Measurements from ENCODE around the gene PALLD.
"Not testable (repeated sequence)": the region's sequence is repeated elsewhere in the genome, so short reads cannot be mapped to it uniquely, and the experiment has no call there.

Gene PALLD

DNA sequence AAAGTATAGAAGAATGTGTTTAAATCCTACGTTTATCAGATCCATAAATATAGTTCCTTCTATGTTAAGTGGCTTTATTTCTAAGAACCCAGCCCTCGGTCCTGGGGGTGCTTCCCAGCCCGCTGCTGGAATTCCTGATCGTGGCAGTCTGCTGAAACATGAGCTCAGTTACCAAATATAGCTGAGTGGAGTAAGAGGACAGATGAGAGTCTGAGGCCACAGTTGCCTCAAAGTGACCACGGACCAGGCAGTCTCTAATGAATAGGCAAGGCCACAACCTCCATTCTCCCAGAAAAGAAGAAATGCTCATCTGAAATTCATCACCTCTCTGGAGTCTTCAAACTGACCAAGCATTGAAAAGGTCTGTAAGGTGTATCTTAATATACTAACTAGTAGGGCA, at the start of gene PALLD:
PALLD (plus strand) TSS at position 219 of the 400 bp plus-strand sequence.
- Histone ChIP-seq H3K79me2 (ENCODE audit: low read length) (no peaks in the 10 kb centered on the region), H3K9me2 (replicated peaks; ENCODE audit: insufficient read depth, low read length) (no peaks in the 10 kb centered on the region), H3K4me2 (ENCODE audit: low read depth, low read length) (no peak within 1 kb of the TSS), H3K4me1 (ENCODE audit: low read length) (peaks cover 6% of the 10 kb centered on the region; the same call in 1 of the 2 replicates), H3K36me3 (replicated peaks; ENCODE audit: insufficient read depth, low read length) (no peaks in the 10 kb centered on the region), H4K20me1 (ENCODE audit: insufficient read depth, low read length) (no peaks in the 10 kb centered on the region), H3K27me3 (replicated peaks; ENCODE audit: insufficient read depth, low read length) (no peaks in the 10 kb centered on the region), H3K9ac (ENCODE audit: low read length) (no peak within 1 kb of the TSS), H3K9me3 (replicated peaks; ENCODE audit: insufficient read depth, low read length) (no peaks in the 10 kb centered on the region), H3F3A (ENCODE audit: insufficient read depth, low read length) (no peaks in the 10 kb centered on the region), H2AFZ (ENCODE audit: low read length) (no peak within 1 kb of the TSS), H3K27ac (ENCODE audit: low read length) (no peak within 1 kb of the TSS), H3K4me3 (ENCODE audit: low read length) (no peak within 1 kb of the TSS)
- TF ChIP-seq, protein P1, sequence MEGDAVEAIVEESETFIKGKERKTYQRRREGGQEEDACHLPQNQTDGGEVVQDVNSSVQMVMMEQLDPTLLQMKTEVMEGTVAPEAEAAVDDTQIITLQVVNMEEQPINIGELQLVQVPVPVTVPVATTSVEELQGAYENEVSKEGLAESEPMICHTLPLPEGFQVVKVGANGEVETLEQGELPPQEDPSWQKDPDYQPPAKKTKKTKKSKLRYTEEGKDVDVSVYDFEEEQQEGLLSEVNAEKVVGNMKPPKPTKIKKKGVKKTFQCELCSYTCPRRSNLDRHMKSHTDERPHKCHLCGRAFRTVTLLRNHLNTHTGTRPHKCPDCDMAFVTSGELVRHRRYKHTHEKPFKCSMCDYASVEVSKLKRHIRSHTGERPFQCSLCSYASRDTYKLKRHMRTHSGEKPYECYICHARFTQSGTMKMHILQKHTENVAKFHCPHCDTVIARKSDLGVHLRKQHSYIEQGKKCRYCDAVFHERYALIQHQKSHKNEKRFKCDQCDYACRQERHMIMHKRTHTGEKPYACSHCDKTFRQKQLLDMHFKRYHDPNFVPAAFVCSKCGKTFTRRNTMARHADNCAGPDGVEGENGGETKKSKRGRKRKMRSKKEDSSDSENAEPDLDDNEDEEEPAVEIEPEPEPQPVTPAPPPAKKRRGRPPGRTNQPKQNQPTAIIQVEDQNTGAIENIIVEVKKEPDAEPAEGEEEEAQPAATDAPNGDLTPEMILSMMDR (IDR thresholded peaks at IDR 0.05; ENCODE audit: low read length) = no peak
- no peak for TF ChIP-seq EZH2phosphoT487 (IDR thresholded peaks at IDR 0.05; ENCODE audit: low read length)
- no peak for TF ChIP-seq EZH2 (optimal IDR thresholded peaks at IDR 0.05; ENCODE audit: low read depth, low read length)
- DNase-seq = no peak

DNA sequence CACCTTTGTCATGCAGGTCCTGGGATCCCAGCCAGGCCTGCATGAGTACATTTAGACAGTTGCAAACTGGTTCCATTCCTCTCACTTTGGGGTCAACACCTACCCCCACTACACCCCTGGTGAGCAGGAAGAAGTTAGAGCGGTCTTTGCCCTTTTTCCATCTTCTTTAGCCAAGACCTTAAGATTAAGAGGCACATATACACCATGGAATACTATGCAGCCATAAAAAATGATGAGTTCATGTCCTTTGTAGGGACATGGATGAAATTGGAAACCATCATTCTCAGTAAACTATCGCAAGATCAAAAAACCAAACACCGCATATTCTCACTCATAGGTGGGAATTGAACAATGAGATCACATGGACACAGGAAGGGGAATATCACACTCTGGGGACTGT, 47.8 kb upstream of the PALLD start:
- not testable (repeated sequence) for H3K4me2 ChIP-seq (ENCODE audit: low read depth, low read length); DNase-seq; H3K36me3 ChIP-seq (replicated peaks; ENCODE audit: insufficient read depth, low read length); H3K9ac ChIP-seq (ENCODE audit: low read length); H4K20me1 ChIP-seq (ENCODE audit: insufficient read depth, low read length); H3K4me1 ChIP-seq (ENCODE audit: low read length); H3K4me3 ChIP-seq (ENCODE audit: low read length); H3K27ac ChIP-seq (ENCODE audit: low read length); H3K79me2 ChIP-seq (ENCODE audit: low read length); H3K9me3 ChIP-seq (replicated peaks; ENCODE audit: insufficient read depth, low read length); H3F3A ChIP-seq (ENCODE audit: insufficient read depth, low read length); H2AFZ ChIP-seq (ENCODE audit: low read length); H3K27me3 ChIP-seq (replicated peaks; ENCODE audit: insufficient read depth, low read length); H3K9me2 ChIP-seq (replicated peaks; ENCODE audit: insufficient read depth, low read length)

DNA sequence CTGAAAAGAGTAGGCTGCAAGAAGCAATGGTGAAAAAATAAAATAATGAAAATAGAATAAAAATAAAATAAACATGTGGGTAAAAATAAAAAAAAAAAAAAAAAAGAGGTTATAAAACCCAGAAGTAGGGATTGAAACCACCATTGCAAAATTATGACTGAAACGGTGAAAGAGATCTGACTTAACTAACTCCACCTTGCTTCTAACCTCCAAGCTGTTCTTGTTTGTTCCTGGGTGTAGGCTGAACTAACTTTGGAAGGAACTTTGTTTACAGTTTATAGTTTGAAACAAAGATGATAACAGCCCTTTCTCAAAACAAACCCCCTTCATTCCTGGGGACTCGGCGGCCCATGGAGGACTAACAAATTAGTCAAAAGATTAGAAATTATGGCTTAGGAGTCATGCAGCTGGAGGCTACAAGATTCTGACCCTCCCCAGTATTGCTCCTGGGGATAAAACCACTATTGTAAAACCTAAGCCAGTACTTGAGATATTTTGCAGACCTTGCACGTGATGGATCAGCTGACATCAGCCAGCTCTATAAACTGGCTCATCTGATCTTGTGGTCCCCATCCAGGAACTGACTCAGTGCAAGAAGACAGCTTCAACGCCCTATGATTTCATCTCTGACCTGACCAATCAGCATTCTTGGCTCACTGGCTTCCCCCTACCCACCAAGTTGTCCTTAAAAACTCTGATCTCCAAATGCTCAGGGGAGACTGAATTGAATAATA, 47.0 kb upstream of the PALLD start:
- Histone ChIP-seq H2AFZ (ENCODE audit: low read length) (no peak overlapping the region), H3K9me2 (replicated peaks; ENCODE audit: insufficient read depth, low read length) (no peaks in the 10 kb centered on the region), H3F3A (ENCODE audit: insufficient read depth, low read length) (no peaks in the 10 kb centered on the region), H3K4me3 (ENCODE audit: low read length) (no peak overlapping the region), H4K20me1 (ENCODE audit: insufficient read depth, low read length) (no peaks in the 10 kb centered on the region), H3K36me3 (replicated peaks; ENCODE audit: insufficient read depth, low read length) (no peaks in the 10 kb centered on the region), H3K9ac (ENCODE audit: low read length) (no peak overlapping the region), H3K4me2 (ENCODE audit: low read depth, low read length) (no peak overlapping the region), H3K27ac (ENCODE audit: low read length) (no peak overlapping the region), H3K79me2 (ENCODE audit: low read length) (no peaks in the 10 kb centered on the region), H3K4me1 (ENCODE audit: low read length) (no peaks in the 10 kb centered on the region), H3K27me3 (replicated peaks; ENCODE audit: insufficient read depth, low read length) (no peaks in the 10 kb centered on the region), H3K9me3 (replicated peaks; ENCODE audit: insufficient read depth, low read length) (no peaks in the 10 kb centered on the region)
- no peak for DNase-seq
- TF ChIP-seq EZH2phosphoT487 (IDR thresholded peaks at IDR 0.05; ENCODE audit: low read length) = no peak
- TF ChIP-seq EZH2 (optimal IDR thresholded peaks at IDR 0.05; ENCODE audit: low read depth, low read length) = no peak

DNA sequence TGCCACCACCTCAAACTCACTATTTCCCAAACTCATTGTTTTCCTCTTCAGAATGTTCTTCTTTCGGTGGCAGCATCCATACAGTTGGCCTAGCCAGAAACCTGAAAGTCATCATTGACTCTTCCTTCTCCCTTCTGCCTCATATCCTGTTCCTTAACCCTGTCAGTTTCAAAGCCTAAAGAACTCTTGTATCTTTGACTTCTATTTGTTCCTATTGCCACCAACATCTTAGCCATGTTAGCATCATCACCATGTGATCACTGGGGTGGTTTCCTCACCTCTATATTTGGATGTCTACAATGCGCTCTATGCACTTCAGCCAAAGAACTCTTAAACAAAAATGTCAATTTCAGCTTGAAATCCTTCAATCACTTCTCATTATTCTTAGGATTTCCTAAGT, 45.5 kb upstream of the PALLD start:
- TF ChIP-seq, protein P1 (IDR thresholded peaks at IDR 0.05; ENCODE audit: low read length) = no peak
- TF ChIP-seq EZH2 (optimal IDR thresholded peaks at IDR 0.05; ENCODE audit: low read depth, low read length) (no peak), EZH2phosphoT487 (IDR thresholded peaks at IDR 0.05; ENCODE audit: low read length) (no peak)
- Histone ChIP-seq H3K4me3 (ENCODE audit: low read length) (no peak overlapping the region), H2AFZ (ENCODE audit: low read length) (no peak overlapping the region), H3K9me3 (replicated peaks; ENCODE audit: insufficient read depth, low read length) (no peaks in the 10 kb centered on the region; the same call in 1 of the 2 replicates), H3K4me1 (ENCODE audit: low read length) (no peaks in the 10 kb centered on the region), H4K20me1 (ENCODE audit: insufficient read depth, low read length) (no peaks in the 10 kb centered on the region), H3K9ac (ENCODE audit: low read length) (no peak overlapping the region), H3K27me3 (replicated peaks; ENCODE audit: insufficient read depth, low read length) (no peaks in the 10 kb centered on the region), H3F3A (ENCODE audit: insufficient read depth, low read length) (no peaks in the 10 kb centered on the region), H3K79me2 (ENCODE audit: low read length) (no peaks in the 10 kb centered on the region), H3K27ac (ENCODE audit: low read length) (no peak overlapping the region), H3K36me3 (replicated peaks; ENCODE audit: insufficient read depth, low read length) (no peaks in the 10 kb centered on the region), H3K4me2 (ENCODE audit: low read depth, low read length) (no peak overlapping the region), H3K9me2 (replicated peaks; ENCODE audit: insufficient read depth, low read length) (no peaks in the 10 kb centered on the region)
- no peak for DNase-seq
